ENCODE measurements around the gene GGCX.

GGCX gene

GRCh38 chr2:85529809-85530208 is 31.5 kb downstream of the GGCX start:
- CTCF ChIA-PET = interaction anchor here (0.6 to 28.0 kb wide), 3 partner anchors 9 to 101 kb away, joined by 3 to 584 read pairs (median 3); partner anchors contain the start of genes MAT2A and SH2D6
- Histone ChIP-seq H3K27ac (ENCODE audit: insufficient read depth in 1 of 2, low read depth in 1 of 2, low read length in 2 of 2, poor library complexity in 1 of 2, severe bottlenecking in 2 of 2) (no peak overlapping the region), H3K9me3 (ENCODE audit: control extremely low read depth in 1 of 5, control insufficient read depth in 4 of 5, insufficient read depth in 2 of 5, low read depth in 1 of 5, low read length in 4 of 5) (no peaks in the 10 kb centered on the region), H3K36me3 (ENCODE audit: control insufficient read depth in 4 of 4, insufficient read depth in 4 of 4, low read length in 3 of 4) (no peaks in the 10 kb centered on the region), H3K4me3 (ENCODE audit: control insufficient read depth in 1 of 7, extremely low read depth in 1 of 7, insufficient read depth in 4 of 7, low read depth in 2 of 7, low read length in 6 of 7) (no peak overlapping the region), H3K27me3 (replicated peaks in 2 of 5; ENCODE audit: control insufficient read depth in 4 of 5, insufficient read depth in 5 of 5, low read length in 4 of 5) (no peaks in the 10 kb centered on the region), H3K4me1 (ENCODE audit: control extremely low read depth in 1 of 4, control insufficient read depth in 4 of 4, insufficient read depth in 4 of 4, low read length in 3 of 4) (peaks cover 5 to 19% (median 16%) of the 10 kb centered on the region in 4 experiments)
- DNase-seq = no peak
- no CpG with 5 or more reads among the region's 1 CpG for WGBS (ENCODE audit: insufficient coverage)
- POLR2A ChIA-PET = no interaction called here

- ChIA-PET CTCF (no interaction called here), POLR2A (interaction anchor here (0.6 kb wide), 1 partner anchor 83 kb away, joined by 3 read pairs; the partner anchor contains the start of gene C2orf68)
- WGBS (ENCODE audit: insufficient coverage) = 96% methylated on average over 2 of the region's 2 CpGs
- no peaks in the 10 kb centered on the region for H3K9me3 ChIP-seq (ENCODE audit: control extremely low read depth in 1 of 5, control insufficient read depth in 4 of 5, insufficient read depth in 2 of 5, low read depth in 1 of 5, low read length in 4 of 5)
- no peaks in the 10 kb centered on the region for H3K36me3 ChIP-seq (ENCODE audit: control insufficient read depth in 4 of 4, insufficient read depth in 4 of 4, low read length in 3 of 4)
- H3K4me3 ChIP-seq (ENCODE audit: control insufficient read depth in 1 of 7, extremely low read depth in 1 of 7, insufficient read depth in 4 of 7, low read depth in 2 of 7, low read length in 6 of 7) = no peak overlapping the region
- no peak overlapping the region for H3K27ac ChIP-seq (ENCODE audit: insufficient read depth in 1 of 2, low read depth in 1 of 2, low read length in 2 of 2, poor library complexity in 1 of 2, severe bottlenecking in 2 of 2)
- no peaks in the 10 kb centered on the region for H3K27me3 ChIP-seq (replicated peaks in 2 of 5; ENCODE audit: control insufficient read depth in 4 of 5, insufficient read depth in 5 of 5, low read length in 4 of 5)
- no peak for DNase-seq
- peaks cover 10 to 22% (median 19%) of the 10 kb centered on the region in 4 experiments for H3K4me1 ChIP-seq (ENCODE audit: control extremely low read depth in 1 of 4, control insufficient read depth in 4 of 4, insufficient read depth in 4 of 4, low read length in 3 of 4)
Observed at GRCh38 chr2:85528355-85528754, 32.9 kb downstream of the GGCX start.

- Histone ChIP-seq H3K4me3 (ENCODE audit: control insufficient read depth in 1 of 7, extremely low read depth in 1 of 7, insufficient read depth in 4 of 7, low read depth in 2 of 7, low read length in 6 of 7) (no peak overlapping the region), H3K9me3 (ENCODE audit: control extremely low read depth in 1 of 5, control insufficient read depth in 4 of 5, insufficient read depth in 2 of 5, low read depth in 1 of 5, low read length in 4 of 5) (no peaks in the 10 kb centered on the region), H3K36me3 (ENCODE audit: control insufficient read depth in 4 of 4, insufficient read depth in 4 of 4, low read length in 3 of 4) (no peaks in the 10 kb centered on the region), H3K4me1 (ENCODE audit: control extremely low read depth in 1 of 4, control insufficient read depth in 4 of 4, insufficient read depth in 4 of 4, low read length in 3 of 4) (peaks cover 10 to 22% (median 19%) of the 10 kb centered on the region in 4 experiments), H3K27ac (ENCODE audit: insufficient read depth in 1 of 2, low read depth in 1 of 2, low read length in 2 of 2, poor library complexity in 1 of 2, severe bottlenecking in 2 of 2) (no peak overlapping the region), H3K27me3 (replicated peaks in 2 of 5; ENCODE audit: control insufficient read depth in 4 of 5, insufficient read depth in 5 of 5, low read length in 4 of 5) (no peaks in the 10 kb centered on the region)
- POLR2A ChIA-PET = interaction anchor here (0.6 kb wide), 1 partner anchor 84 kb away, joined by 3 read pairs; the partner anchor contains the start of gene C2orf68
- CTCF ChIA-PET = no interaction called here
- no peak for DNase-seq
Observed at GRCh38 chr2:85527787-85528186, 33.5 kb downstream of the GGCX start.

GRCh38 chr2:85525567-85525966 is 35.7 kb downstream of the GGCX start:
- peaks cover 10 to 22% (median 19%) of the 10 kb centered on the region in 4 experiments for H3K4me1 ChIP-seq (ENCODE audit: control extremely low read depth in 1 of 4, control insufficient read depth in 4 of 4, insufficient read depth in 4 of 4, low read length in 3 of 4)
- H3K4me3 ChIP-seq (ENCODE audit: control insufficient read depth in 1 of 7, extremely low read depth in 1 of 7, insufficient read depth in 4 of 7, low read depth in 2 of 7, low read length in 6 of 7) = no peak overlapping the region
- no peak for DNase-seq
- WGBS (ENCODE audit: insufficient coverage) = 92% methylated on average over 4 of the region's 4 CpGs
- ChIA-PET CTCF (interaction anchor here (2.6 kb wide), 1 partner anchor 87 kb away, joined by 8 read pairs; no protein-coding TSS in a partner anchor), POLR2A (no interaction called here)
- no peaks in the 10 kb centered on the region for H3K27me3 ChIP-seq (replicated peaks in 2 of 5; ENCODE audit: control insufficient read depth in 4 of 5, insufficient read depth in 5 of 5, low read length in 4 of 5)
- H3K9me3 ChIP-seq (ENCODE audit: control extremely low read depth in 1 of 5, control insufficient read depth in 4 of 5, insufficient read depth in 2 of 5, low read depth in 1 of 5, low read length in 4 of 5) = no peaks in the 10 kb centered on the region
- H3K27ac ChIP-seq (ENCODE audit: insufficient read depth in 1 of 2, low read depth in 1 of 2, low read length in 2 of 2, poor library complexity in 1 of 2, severe bottlenecking in 2 of 2) = no peak overlapping the region
- no peaks in the 10 kb centered on the region for H3K36me3 ChIP-seq (ENCODE audit: control insufficient read depth in 4 of 4, insufficient read depth in 4 of 4, low read length in 3 of 4)

- H3K27ac ChIP-seq (ENCODE audit: insufficient read depth in 1 of 2, low read depth in 1 of 2, low read length in 2 of 2, poor library complexity in 1 of 2, severe bottlenecking in 2 of 2) = peak overlapping the region in 1 of 2 experiments; percentile 7
- no peak overlapping the region for H3K4me3 ChIP-seq (ENCODE audit: control insufficient read depth in 1 of 7, extremely low read depth in 1 of 7, insufficient read depth in 4 of 7, low read depth in 2 of 7, low read length in 6 of 7)
- H3K9me3 ChIP-seq (ENCODE audit: control extremely low read depth in 1 of 5, control insufficient read depth in 4 of 5, insufficient read depth in 2 of 5, low read depth in 1 of 5, low read length in 4 of 5) = no peaks in the 10 kb centered on the region
- H3K27me3 ChIP-seq (replicated peaks in 2 of 5; ENCODE audit: control insufficient read depth in 4 of 5, insufficient read depth in 5 of 5, low read length in 4 of 5) = no peaks in the 10 kb centered on the region
- H3K4me1 ChIP-seq (ENCODE audit: control extremely low read depth in 1 of 4, control insufficient read depth in 4 of 4, insufficient read depth in 4 of 4, low read length in 3 of 4) = peaks cover 10 to 22% (median 19%) of the 10 kb centered on the region in 4 experiments
- WGBS (ENCODE audit: insufficient coverage) = 71% methylated on average over 3 of the region's 5 CpGs
- H3K36me3 ChIP-seq (ENCODE audit: control insufficient read depth in 4 of 4, insufficient read depth in 4 of 4, low read length in 3 of 4) = no peaks in the 10 kb centered on the region
- CTCF ChIA-PET = interaction anchor here (1.0 to 2.6 kb wide), 6 partner anchors 14 to 106 kb away, joined by 3 to 11 read pairs (median 6); partner anchors contain the start of gene MAT2A
- DNase-seq = no peak
- POLR2A ChIA-PET = interaction anchor here (2.7 kb wide), 1 partner anchor 14 kb away, joined by 10 read pairs; the partner anchor contains the start of gene MAT2A
Observed at GRCh38 chr2:85525029-85525428, 36.3 kb downstream of the GGCX start.

- no peaks in the 10 kb centered on the region for H3K36me3 ChIP-seq (ENCODE audit: control insufficient read depth in 4 of 4, insufficient read depth in 4 of 4, low read length in 3 of 4)
- peak in 2 of 3 donors; percentile 48 to 54 for DNase-seq
- POLR2A ChIA-PET = interaction anchor here (1.0 to 2.7 kb wide), 2 partner anchors 14 to 87 kb away, joined by 4 to 10 read pairs; partner anchors contain the start of gene MAT2A
- peak overlapping the region in 2 of 7 experiments; percentile 23 to 28 for H3K4me3 ChIP-seq (ENCODE audit: control insufficient read depth in 1 of 7, extremely low read depth in 1 of 7, insufficient read depth in 4 of 7, low read depth in 2 of 7, low read length in 6 of 7)
- H3K27me3 ChIP-seq (replicated peaks in 2 of 5; ENCODE audit: control insufficient read depth in 4 of 5, insufficient read depth in 5 of 5, low read length in 4 of 5) = no peaks in the 10 kb centered on the region
- H3K27ac ChIP-seq (ENCODE audit: insufficient read depth in 1 of 2, low read depth in 1 of 2, low read length in 2 of 2, poor library complexity in 1 of 2, severe bottlenecking in 2 of 2) = peak overlapping the region in 1 of 2 experiments; percentile 47
- WGBS (ENCODE audit: insufficient coverage) = 19% methylated on average over 6 of the region's 8 CpGs
- H3K9me3 ChIP-seq (ENCODE audit: control extremely low read depth in 1 of 5, control insufficient read depth in 4 of 5, insufficient read depth in 2 of 5, low read depth in 1 of 5, low read length in 4 of 5) = no peaks in the 10 kb centered on the region
- peaks cover 10 to 22% (median 19%) of the 10 kb centered on the region in 4 experiments for H3K4me1 ChIP-seq (ENCODE audit: control extremely low read depth in 1 of 4, control insufficient read depth in 4 of 4, insufficient read depth in 4 of 4, low read length in 3 of 4)
- CTCF ChIA-PET = interaction anchor here (0.8 to 2.6 kb wide), 12 partner anchors 8 to 105 kb away, joined by 3 to 11 read pairs (median 5); partner anchors contain the start of gene MAT2A
Observed at GRCh38 chr2:85524336-85524908, 36.9 kb downstream of the GGCX start.

- H3K4me3 ChIP-seq (ENCODE audit: control insufficient read depth in 1 of 7, extremely low read depth in 1 of 7, insufficient read depth in 4 of 7, low read depth in 2 of 7, low read length in 6 of 7) = no peak overlapping the region
- DNase-seq = no peak
- no peaks in the 10 kb centered on the region for H3K9me3 ChIP-seq (ENCODE audit: control extremely low read depth in 1 of 5, control insufficient read depth in 4 of 5, insufficient read depth in 2 of 5, low read depth in 1 of 5, low read length in 4 of 5)
- WGBS (ENCODE audit: insufficient coverage) = 81% methylated on average over 4 of the region's 5 CpGs
- POLR2A ChIA-PET = interaction anchor here (1.0 to 2.7 kb wide), 2 partner anchors 15 to 86 kb away, joined by 4 to 10 read pairs; partner anchors contain the start of gene MAT2A
- CTCF ChIA-PET = interaction anchor here (0.8 to 2.6 kb wide), 12 partner anchors 9 to 104 kb away, joined by 3 to 11 read pairs (median 5); partner anchors contain the start of gene MAT2A
- H3K4me1 ChIP-seq (ENCODE audit: control extremely low read depth in 1 of 4, control insufficient read depth in 4 of 4, insufficient read depth in 4 of 4, low read length in 3 of 4) = peaks cover 10 to 22% (median 19%) of the 10 kb centered on the region in 4 experiments
- no peaks in the 10 kb centered on the region for H3K27me3 ChIP-seq (replicated peaks in 2 of 5; ENCODE audit: control insufficient read depth in 4 of 5, insufficient read depth in 5 of 5, low read length in 4 of 5)
- peak overlapping the region in 1 of 2 experiments; percentile 47 for H3K27ac ChIP-seq (ENCODE audit: insufficient read depth in 1 of 2, low read depth in 1 of 2, low read length in 2 of 2, poor library complexity in 1 of 2, severe bottlenecking in 2 of 2)
- no peaks in the 10 kb centered on the region for H3K36me3 ChIP-seq (ENCODE audit: control insufficient read depth in 4 of 4, insufficient read depth in 4 of 4, low read length in 3 of 4)
Observed at GRCh38 chr2:85523903-85524335, 37.4 kb downstream of the GGCX start.

Measured in common myeloid progenitor, CD34-positive (primary cell).